Measurements from ENCODE around the gene DFFA. TPM values are rescaled to one million over a fixed set of nuclear protein-coding genes. Genes with fewer than 3 reads are reported as not detected.

The DFFA gene
- polyA plus RNA-seq, 1 of the 3 experiments (the other 2 are of a cell fraction): 42.3 TPM

- WGBS (ENCODE audit: low lambda C conversion rate): 23% methylated on average over 8 of the region's 10 CpGs
Observed at GRCh38 chr1:10451287-10451686, 21.0 kb downstream of the DFFA start.

GRCh38 chr1:10450836-10451235, 21.5 kb downstream of the DFFA start:
- Histone ChIP-seq H3K9me3 (no peaks in the 10 kb centered on the region), H3K4me2 (peak overlapping the region; percentile 54), H3K9me2 (no peaks in the 10 kb centered on the region), H2AFZ (ENCODE audit: low read depth) (peak overlapping the region; percentile 57; the same call in 1 of the 2 replicates), H3K27ac (ENCODE audit: low read depth in 2 of 2, low read length in 1 of 2) (peak overlapping the region; percentile 39 to 50; a peak in 3 of 4 replicates), H4K20me1 (ENCODE audit: insufficient read depth) (no peaks in the 10 kb centered on the region), H3K27me3 (ENCODE audit: insufficient read depth) (no peaks in the 10 kb centered on the region), H3F3A (replicated peaks; ENCODE audit: insufficient read depth) (peaks cover 13% of the 10 kb centered on the region), H3K36me3 (replicated peaks in 1 of 2; ENCODE audit: control insufficient read depth in 1 of 2, insufficient read depth in 2 of 2, low read length in 1 of 2) (peaks cover 0 to 5% of the 10 kb centered on the region in 2 experiments), H3K4me1 (ENCODE audit: control insufficient read depth in 1 of 2, insufficient read depth in 2 of 2, low read depth in 1 of 2, low read length in 1 of 2) (peaks cover 5 to 12% of the 10 kb centered on the region in 2 experiments), H3K4me3 (ENCODE audit: low read depth in 2 of 2, low read length in 1 of 2) (no peak overlapping the region; a peak in 1 of 4 replicates), H3K79me2 (ENCODE audit: insufficient read depth) (no peaks in the 10 kb centered on the region), H3K9ac (no peak overlapping the region; the same call in 1 of the 2 replicates)
- ChIA-PET CTCF (interaction anchor here (3.1 to 4.7 kb wide), 2 partner anchors 21 to 43 kb away, joined by 16 read pairs; partner anchors contain the start of gene CENPS), POLR2A (no interaction called here)
- no peak for TF ChIP-seq SMC3 (IDR thresholded peaks at IDR 0.05; ENCODE audit: low read depth, low read length)
- TF ChIP-seq FOXM1 (IDR thresholded peaks at IDR 0.05; ENCODE audit: low read depth): no peak
- no peak for TF ChIP-seq JUND (IDR thresholded peaks at IDR 0.05)
- TF ChIP-seq TCF12 (IDR thresholded peaks at IDR 0.05): no peak
- TF ChIP-seq TAF1 (IDR thresholded peaks at IDR 0.05; ENCODE audit: borderline replicate concordance, low read depth, low read length): no peak
- TF ChIP-seq RCOR1 (IDR thresholded peaks at IDR 0.05; ENCODE audit: low read length): no peak
- TF ChIP-seq NRF1 (IDR thresholded peaks at IDR 0.05; ENCODE audit: low read depth, low read length): no peak
- no peak for TF ChIP-seq CHD2 (IDR thresholded peaks at IDR 0.05; ENCODE audit: low read length, partially characterized antibody)
- no peak for TF ChIP-seq POLR2AphosphoS5 (IDR thresholded peaks at IDR 0.05; ENCODE audit: low read depth, low read length)
- TF ChIP-seq ELF1 (IDR thresholded peaks at IDR 0.05): no peak
- no peak for TF ChIP-seq FOSL2 (IDR thresholded peaks at IDR 0.05; ENCODE audit: borderline replicate concordance, low read depth)
- DNase-seq: no peak
- 69% methylated on average over 6 of the region's 6 CpGs for WGBS (ENCODE audit: low lambda C conversion rate)

More at GRCh38 chr1:10451287-10451686, 21.0 kb downstream of the DFFA start:
- Histone ChIP-seq H3F3A (replicated peaks; ENCODE audit: insufficient read depth) (peaks cover 13% of the 10 kb centered on the region), H3K9ac (peak overlapping the region; percentile 21; the same call in 1 of the 2 replicates), H2AFZ (ENCODE audit: low read depth) (peak overlapping the region; percentile 57; the same call in 1 of the 2 replicates), H3K4me3 (ENCODE audit: low read depth in 2 of 2, low read length in 1 of 2) (peak overlapping the region in 1 of 2 experiments; percentile 45; a peak in 1 of 4 replicates), H3K27ac (ENCODE audit: low read depth in 2 of 2, low read length in 1 of 2) (peak overlapping the region; percentile 39 to 50; a peak in 3 of 4 replicates), H3K27me3 (ENCODE audit: insufficient read depth) (no peaks in the 10 kb centered on the region), H3K36me3 (replicated peaks in 1 of 2; ENCODE audit: control insufficient read depth in 1 of 2, insufficient read depth in 2 of 2, low read length in 1 of 2) (peaks cover 0 to 5% of the 10 kb centered on the region in 2 experiments), H3K9me3 (no peaks in the 10 kb centered on the region), H4K20me1 (ENCODE audit: insufficient read depth) (no peaks in the 10 kb centered on the region), H3K4me1 (ENCODE audit: control insufficient read depth in 1 of 2, insufficient read depth in 2 of 2, low read depth in 1 of 2, low read length in 1 of 2) (peaks cover 5 to 12% of the 10 kb centered on the region in 2 experiments), H3K79me2 (ENCODE audit: insufficient read depth) (no peaks in the 10 kb centered on the region), H3K9me2 (no peaks in the 10 kb centered on the region), H3K4me2 (peak overlapping the region; percentile 54)
- CTCF ChIA-PET: interaction anchor here (1.1 to 4.7 kb wide), 3 partner anchors 20 to 44 kb away, joined by 5 to 16 read pairs (median 7); partner anchors contain the start of gene CENPS
- POLR2A ChIA-PET: interaction anchor here (0.6 kb wide), 1 partner anchor 578 kb away, joined by 4 read pairs; no protein-coding TSS in a partner anchor
- DNase-seq: peak; percentile 65
- TF ChIP-seq FOXM1 (IDR thresholded peaks at IDR 0.05; ENCODE audit: low read depth) (no peak), JUND (IDR thresholded peaks at IDR 0.05) (no peak), MAX (IDR thresholded peaks at IDR 0.05; ENCODE audit: low read depth) (0 out of 2 replicates have a peak, but pooled peaks have one; percentile 25), RXRA (IDR thresholded peaks at IDR 0.05; ENCODE audit: borderline replicate concordance, low read depth) (no peak), RAD21 (IDR thresholded peaks at IDR 0.05; ENCODE audit: low read length) (no peak), TCF12 (IDR thresholded peaks at IDR 0.05) (peak; percentile 69), SMC3 (IDR thresholded peaks at IDR 0.05; ENCODE audit: low read depth, low read length) (no peak), ELF1 (IDR thresholded peaks at IDR 0.05) (no peak), NFIC (IDR thresholded peaks at IDR 0.05; ENCODE audit: borderline replicate concordance) (no peak), SIN3A (IDR thresholded peaks at IDR 0.05; ENCODE audit: borderline replicate concordance, low read depth, low read length) (no peak), TAF1 (IDR thresholded peaks at IDR 0.05; ENCODE audit: borderline replicate concordance, low read depth, low read length) (no peak), FOXJ3 (CRISPR knock-in tag; IDR thresholded peaks at IDR 0.05) (no peak), REST (IDR thresholded peaks at IDR 0.05; ENCODE audit: low read depth, low read length) (no peak)

All from SK-N-SH (cell line).